Epithelial cell of proximal tubule (primary cell): ENCODE data around the gene CFHR1. TPM values are rescaled to one million over a fixed set of nuclear protein-coding genes. Genes with fewer than 3 reads are reported as not detected.
"Not testable (repeated sequence)": the region's sequence is repeated elsewhere in the genome, so short reads cannot be mapped to it uniquely, and the experiment has no call there.

ENCODE experiments used
- DNase-seq: peaks from one replicate; pipeline ENCODE4 v3.0.0-alpha.2; 2011; ENCODE audit warnings: low read depth
- H3K4me3 ChIP-seq: 2 replicates; pipeline ENCODE4 v1.5.1; 2011; ENCODE audit warnings: low read depth, mild to moderate bottlenecking, low read length
- CTCF ChIP-seq: conservative IDR thresholded peaks from 2 replicates; pipeline ENCODE4 v1.5.1; 2012; ENCODE audit warnings: low read depth, mild to moderate bottlenecking, low read length
- total RNA-seq: library from RNA; depleted of rRNA; stranded (reverse); fragments of >200 nt; gene quantifications from 2 replicates; pipeline ENCODE4 v1.2.3, GENCODE V29; 2015

The CFHR1 gene
- total RNA-seq, 1 donor from 2014 or later, result not detected

- no peak overlapping the region for H3K4me3 ChIP-seq
- no peak for TF ChIP-seq CTCF
- no peak for DNase-seq
These were observed 21.6 kb upstream of the CFHR1 start for GRCh38 chr1:196797891-196798290.

GRCh38 chr1:196801920-196802319 is 17.6 kb upstream of the CFHR1 start:
- DNase-seq, H3K4me3 ChIP-seq: not testable (repeated sequence)

GRCh38 chr1:196808529-196809235 is 10.8 kb upstream of the CFHR1 start:
- DNase-seq, result no peak
- TF ChIP-seq CTCF, result no peak
- H3K4me3 ChIP-seq, result no peak overlapping the region

GRCh38 chr1:196817442-196817841 is 2.1 kb upstream of the CFHR1 start:
- not testable (repeated sequence) for DNase-seq, H3K4me3 ChIP-seq

- H3K4me3 ChIP-seq, DNase-seq: not testable (repeated sequence)
- peak; percentile 40 for TF ChIP-seq CTCF
These were observed 8.3 kb downstream of the CFHR1 start for GRCh38 chr1:196827860-196828259.

- H3K4me3 ChIP-seq, DNase-seq: not testable (repeated sequence)
These were observed 30.3 kb downstream of the CFHR1 start for GRCh38 chr1:196849613-196850492.

GRCh38 chr1:196856053-196856452 is 36.5 kb downstream of the CFHR1 start:
- no peak for DNase-seq
- no peak for TF ChIP-seq CTCF
- H3K4me3 ChIP-seq, result no peak overlapping the region

GRCh38 chr1:196857188-196857587 is 37.7 kb downstream of the CFHR1 start:
- no peak for DNase-seq
- no peak for TF ChIP-seq CTCF
- no peak overlapping the region for H3K4me3 ChIP-seq
